Motor neuron (in vitro differentiated cells): ENCODE data around the gene ARHGEF25. TPM values are rescaled to one million over a fixed set of nuclear protein-coding genes. Genes with fewer than 3 reads are reported as not detected.
"Not testable (repeated sequence)": the region's sequence is repeated elsewhere in the genome, so short reads cannot be mapped to it uniquely, and the experiment has no call there.

ENCODE experiments used
- ATAC-seq, 8 experiments: fragments of 200-7000 bp; cut with Tn5 transposase; replicated peaks in 6 of 8; 2 replicates each; pipeline ENCODE4 v1.8.0; 2021; ENCODE audit warnings: mild to moderate bottlenecking in 8 of 8, moderate library complexity in 8 of 8
- H3K27ac ChIP-seq, 2 donors: fragments of 250-450 bp; sonication (Bioruptor Pico); 2 replicates each; pipeline ENCODE4 v1.9.0; 2021; ENCODE audit warnings: antibody characterized with exemption in 2 of 2, mild to moderate bottlenecking in 2 of 2, moderate library complexity in 1 of 2
- H3K4me1 ChIP-seq, 2 donors: fragments of 250-450 bp; sonication (Bioruptor Pico); replicated peaks in 1 of 2; 2 replicates each; pipeline ENCODE4 v1.6.1; 2021; ENCODE audit warnings: antibody characterized with exemption in 2 of 2, mild to moderate bottlenecking in 2 of 2, moderate library complexity in 1 of 2
- H3K4me3 ChIP-seq, 5 donors: fragments of 250-450 bp; sonication (Bioruptor Pico); 2 replicates each; pipeline ENCODE4 v1.9.0; 2021; ENCODE audit warnings: antibody characterized with exemption in 5 of 5, mild to moderate bottlenecking in 5 of 5, moderate library complexity in 4 of 5
- WGBS, 10 experiments: fragments of 450-650 bp; shearing (Covaris generic); methylation state at CpG; one replicate each; pipeline ENCODE4 v1.0.0; 2022; 5-methylcytosine and 5-hydroxymethylcytosine counted together
- in situ Hi-C, 9 experiments: fragments of 400-800 bp; cut with MboI; loops; one replicate each; pipeline ENCODE4 v1.15.0; 2021; ENCODE audit warnings: low sequenced_read_pairs in 9 of 9, low pct_unique_long_range_greater_than_20kb in 2 of 9; ENCODE audit not compliant: unreplicated experiment in 9 of 9
- total RNA-seq, 8 experiments: library from RNA; unstranded; fragments of 300-600 nt; gene quantifications; 2 replicates each; pipeline versions ENCODE4 v1.2.3 to v1.2.4, GENCODE V29; 2022

ARHGEF25 gene
- total RNA-seq, 8 experiments from 2014 or later: 16.1 to 28.5 (median 17.9) TPM

GRCh38 chr12:57579677-57580465 is 31.4 kb upstream of the ARHGEF25 start:
- ATAC-seq: no peak
- 39 to 97% (median 80%) methylated on average over 1 to 7 of the region's 8 CpGs for WGBS, 10 experiments
- H3K4me1 ChIP-seq: no peaks in the 10 kb centered on the region
- no peak overlapping the region for H3K4me3 ChIP-seq
- in situ Hi-C loops: no loop called here
- H3K27ac ChIP-seq: no peak overlapping the region

DNA sequence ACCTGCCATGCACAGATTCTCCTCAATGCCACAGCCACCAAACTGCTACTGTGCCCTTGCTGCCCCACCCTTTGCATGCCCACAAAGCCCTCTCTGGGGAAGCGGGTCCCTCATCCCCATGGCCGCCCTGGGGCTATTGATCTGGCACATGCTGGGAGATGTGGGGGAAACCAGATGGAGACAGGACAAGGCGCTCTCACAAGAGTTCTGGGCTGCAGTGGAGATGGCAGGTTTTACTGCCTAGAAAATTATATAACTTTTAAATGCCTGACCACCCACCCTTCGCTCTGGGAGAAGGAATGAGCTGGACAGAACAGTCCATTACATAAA is 30.8 kb upstream of the ARHGEF25 start:
- in situ Hi-C loops: no loop called here
- no peak for ATAC-seq
- Histone ChIP-seq H3K4me3 (no peak overlapping the region), H3K4me1 (no peaks in the 10 kb centered on the region), H3K27ac (no peak overlapping the region)
- 81 to 100% (median 100%) methylated on average over 1 to 4 of the region's 4 CpGs; no CpG with 5 or more reads in 5 of the 10 experiments for WGBS, 10 experiments

- no peak for ATAC-seq
- WGBS, 10 experiments: 80 to 100% (median 88%) methylated on average over 1 of the region's 1 CpG; no CpG with 5 or more reads in 7 of the 10 experiments
- Histone ChIP-seq H3K4me3 (no peak overlapping the region), H3K27ac (no peak overlapping the region), H3K4me1 (no peaks in the 10 kb centered on the region)
- in situ Hi-C loops: no loop called here
Measured at GRCh38 chr12:57581802-57582201, 29.4 kb upstream of the ARHGEF25 start.

- in situ Hi-C loops: no loop called here
- no peak overlapping the region for H3K4me3 ChIP-seq
- no peaks in the 10 kb centered on the region for H3K4me1 ChIP-seq
- ATAC-seq: no peak
- H3K27ac ChIP-seq: no peak overlapping the region
- WGBS, 10 experiments: 80 to 100% (median 100%) methylated on average over 1 of the region's 1 CpG; no CpG with 5 or more reads in 5 of the 10 experiments
Measured at GRCh38 chr12:57582440-57582839, 28.8 kb upstream of the ARHGEF25 start.

- 5 to 100% (median 75%) methylated on average over 1 to 6 of the region's 13 CpGs; no CpG with 5 or more reads in 3 of the 10 experiments for WGBS, 10 experiments
- Histone ChIP-seq H3K27ac (no peak overlapping the region), H3K4me3 (no peak overlapping the region), H3K4me1 (no peaks in the 10 kb centered on the region)
- peak; percentile 97 to 100 (median 98) for ATAC-seq
- in situ Hi-C loops: no loop called here
Measured at GRCh38 chr12:57583008-57583831, 28.0 kb upstream of the ARHGEF25 start.

- Histone ChIP-seq H3K4me3 (no peak overlapping the region), H3K27ac (no peak overlapping the region), H3K4me1 (no peaks in the 10 kb centered on the region)
- in situ Hi-C loops: no loop called here
- ATAC-seq: no peak
- no CpG with 5 or more reads among the region's 2 CpGs for WGBS, 10 experiments
Measured at GRCh38 chr12:57584050-57584449, 27.2 kb upstream of the ARHGEF25 start.

- in situ Hi-C loops: no loop called here
- ATAC-seq: no peak
- no peak overlapping the region for H3K27ac ChIP-seq
Measured at GRCh38 chr12:57584690-57585089, 26.5 kb upstream of the ARHGEF25 start.

DNA sequence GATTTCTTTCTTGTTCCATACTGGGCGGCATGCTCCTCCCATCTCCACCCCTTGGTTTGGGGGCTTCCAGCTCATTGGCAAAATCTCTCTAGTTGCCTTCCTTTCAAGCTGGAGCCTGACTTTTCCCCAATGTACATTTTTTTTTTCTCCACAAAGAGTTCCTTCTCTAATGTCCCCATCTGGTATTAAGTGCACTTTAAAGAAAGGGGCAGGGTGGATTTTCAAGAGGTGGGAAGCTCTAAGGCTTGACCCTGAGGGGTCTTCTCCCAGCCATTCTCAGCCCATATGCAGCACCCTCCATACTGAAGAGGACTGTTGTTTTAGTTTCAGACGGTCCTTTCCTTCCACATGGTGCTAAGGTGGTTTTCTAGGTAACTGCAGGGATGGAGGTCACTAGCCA is 26.1 kb upstream of the ARHGEF25 start:
- in situ Hi-C loops: no loop called here
- Histone ChIP-seq H3K4me3 (no peak overlapping the region), H3K4me1 (no peaks in the 10 kb centered on the region), H3K27ac (no peak overlapping the region)
- 20 to 100% (median 83%) methylated on average over 1 to 2 of the region's 2 CpGs; no CpG with 5 or more reads in 3 of the 10 experiments for WGBS, 10 experiments
- ATAC-seq: no peak

More at GRCh38 chr12:57584690-57585089, 26.5 kb upstream of the ARHGEF25 start:
- H3K4me3 ChIP-seq: no peak overlapping the region
- H3K4me1 ChIP-seq: no peaks in the 10 kb centered on the region

DNA sequence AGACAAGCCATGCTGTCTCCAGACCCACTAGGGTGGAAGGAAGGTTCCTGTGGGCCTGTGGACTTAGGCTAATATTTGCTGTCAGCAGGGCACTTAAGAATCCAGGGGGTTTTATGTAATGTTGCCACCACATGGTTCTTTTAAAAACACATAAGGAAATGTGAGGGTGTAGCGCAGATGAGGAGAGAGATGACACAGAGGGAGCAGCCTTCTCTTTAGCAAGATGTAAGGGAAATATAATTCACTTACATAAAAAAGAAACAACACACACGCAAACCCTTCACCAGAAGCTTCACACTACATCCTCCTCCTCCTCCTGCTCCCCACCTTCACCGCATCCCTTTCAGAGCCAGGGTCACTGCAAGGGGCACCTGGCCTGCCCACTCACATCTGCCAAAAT is 25.1 kb upstream of the ARHGEF25 start:
- H3K4me1 ChIP-seq: peaks cover 0 to 2% of the 10 kb centered on the region in 2 donors
- no peak for ATAC-seq
- no peak overlapping the region for H3K4me3 ChIP-seq
- no peak overlapping the region for H3K27ac ChIP-seq
- in situ Hi-C loops: no loop called here
- WGBS, 10 experiments: 45 to 100% (median 89%) methylated on average over 1 to 2 of the region's 3 CpGs; no CpG with 5 or more reads in 4 of the 10 experiments

GRCh38 chr12:57586832-57587429 is 24.3 kb upstream of the ARHGEF25 start:
- ATAC-seq: no peak
- WGBS, 10 experiments: 0 to 100% (median 76%) methylated on average over 1 to 3 of the region's 3 CpGs; no CpG with 5 or more reads in 2 of the 10 experiments
- Histone ChIP-seq H3K4me3 (no peak overlapping the region), H3K27ac (no peak overlapping the region), H3K4me1 (peaks cover 2 to 4% of the 10 kb centered on the region in 2 donors)
- in situ Hi-C loops: no loop called here

- not testable (repeated sequence) for ATAC-seq
Measured at GRCh38 chr12:57588951-57589610, 22.2 kb upstream of the ARHGEF25 start.

DNA sequence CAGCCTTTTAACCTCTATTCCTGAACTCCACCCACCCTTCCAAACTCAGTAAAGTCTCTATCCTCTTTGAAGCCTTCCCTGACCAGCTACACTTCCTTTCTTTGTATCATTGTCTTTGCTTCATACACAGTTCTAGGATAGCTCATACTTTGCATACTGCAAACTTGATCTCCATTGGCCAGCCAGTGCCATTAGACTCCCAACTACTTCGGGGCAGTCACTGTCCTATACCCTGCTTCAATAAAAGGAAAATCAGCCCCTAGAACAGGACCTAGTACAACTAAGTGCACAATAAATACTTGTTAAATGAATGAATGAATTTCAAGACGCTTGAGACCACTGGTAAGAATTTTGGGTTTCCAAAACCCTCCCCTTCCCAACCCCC is 20.8 kb upstream of the ARHGEF25 start:
- H3K4me3 ChIP-seq: peak overlapping the region; percentile 62 to 95 (median 80)
- WGBS, 10 experiments: 0 to 22% (median 13%) methylated on average over 1 to 2 of the region's 2 CpGs; no CpG with 5 or more reads in 2 of the 10 experiments
- in situ Hi-C loops: no loop called here
- peaks cover 2 to 9% of the 10 kb centered on the region in 2 donors for H3K4me1 ChIP-seq
- H3K27ac ChIP-seq: no peak overlapping the region
- ATAC-seq: peak in 6 of 8 experiments; percentile 3 to 24 (median 12)

More at GRCh38 chr12:57588951-57589610, 22.2 kb upstream of the ARHGEF25 start:
- WGBS, 10 experiments: 74 to 100% (median 90%) methylated on average over 2 to 8 of the region's 15 CpGs
- H3K4me3 ChIP-seq, H3K4me1 ChIP-seq, in situ Hi-C loops, H3K27ac ChIP-seq: not testable (repeated sequence)
